ENCODE measurements around the gene LHB. TPM values are rescaled to one million over a fixed set of nuclear protein-coding genes. Genes with fewer than 3 reads are reported as not detected.

The LHB gene
- total RNA-seq, 2 experiments from 2014 or later: not detected

GRCh38 chr19:48991873-48992580 lies 24.9 kb downstream of the LHB start:
- DNase-seq (no peak), ATAC-seq (ENCODE audit: low read depth) (no peak)
- no peaks in the 10 kb centered on the region for H3K27me3 Mint-ChIP-seq
- peaks cover 18% of the 10 kb centered on the region for H3K36me3 Mint-ChIP-seq
- H3K4me3 Mint-ChIP-seq: peak overlapping the region; percentile 92
- H3K9me3 Mint-ChIP-seq: no peaks in the 10 kb centered on the region
- POLR2A ChIA-PET: interaction anchor here (0.6 to 2.8 kb wide), 5 partner anchors 8 to 32 kb away, joined by 3 to 21 read pairs (median 14); partner anchors contain the start of gene FTL
- H3K4me1 Mint-ChIP-seq: peaks cover 28% of the 10 kb centered on the region
- H3K27ac Mint-ChIP-seq: peak overlapping the region; percentile 98

- POLR2A ChIA-PET: no interaction called here
- Mint-ChIP-seq H3K4me3 (no peak overlapping the region), H3K36me3 (peaks cover 18% of the 10 kb centered on the region), H3K27ac (no peak overlapping the region), H3K27me3 (no peaks in the 10 kb centered on the region), H3K4me1 (peaks cover 27% of the 10 kb centered on the region), H3K9me3 (no peaks in the 10 kb centered on the region)
- DNase-seq: no peak
- ATAC-seq (ENCODE audit: low read depth): no peak
These were observed 25.8 kb downstream of the LHB start for GRCh38 chr19:48991011-48991609.

GRCh38 chr19:48990400-48990799 lies 26.5 kb downstream of the LHB start:
- POLR2A ChIA-PET: no interaction called here
- ATAC-seq (ENCODE audit: low read depth): no peak

GRCh38 chr19:48989701-48990291 lies 27.1 kb downstream of the LHB start:
- Mint-ChIP-seq H3K9me3 (no peaks in the 10 kb centered on the region), H3K36me3 (peaks cover 20% of the 10 kb centered on the region), H3K27ac (peak overlapping the region; percentile 17), H3K4me1 (peaks cover 20% of the 10 kb centered on the region), H3K27me3 (no peaks in the 10 kb centered on the region), H3K4me3 (no peak overlapping the region)
- ATAC-seq (ENCODE audit: low read depth) (no peak), DNase-seq (no peak)
- POLR2A ChIA-PET: no interaction called here

More at GRCh38 chr19:48990400-48990799, 26.5 kb downstream of the LHB start:
- Mint-ChIP-seq H3K9me3 (no peaks in the 10 kb centered on the region), H3K27me3 (no peaks in the 10 kb centered on the region), H3K4me3 (no peak overlapping the region), H3K27ac (peak overlapping the region; percentile 17), H3K4me1 (peaks cover 26% of the 10 kb centered on the region), H3K36me3 (peaks cover 19% of the 10 kb centered on the region)
- no peak for DNase-seq

- POLR2A ChIA-PET: no interaction called here
- no peak overlapping the region for H3K27ac Mint-ChIP-seq
- H3K9me3 Mint-ChIP-seq: no peaks in the 10 kb centered on the region
- H3K36me3 Mint-ChIP-seq: peaks cover 20% of the 10 kb centered on the region
- no peaks in the 10 kb centered on the region for H3K27me3 Mint-ChIP-seq
- peaks cover 16% of the 10 kb centered on the region for H3K4me1 Mint-ChIP-seq
- no peak for DNase-seq
- no peak for ATAC-seq (ENCODE audit: low read depth)
- H3K4me3 Mint-ChIP-seq: no peak overlapping the region
These were observed 28.0 kb downstream of the LHB start for GRCh38 chr19:48988860-48989259.

GRCh38 chr19:48988286-48988685 lies 28.6 kb downstream of the LHB start:
- no peaks in the 10 kb centered on the region for H3K27me3 Mint-ChIP-seq
- H3K36me3 Mint-ChIP-seq: peaks cover 20% of the 10 kb centered on the region
- H3K4me1 Mint-ChIP-seq: peaks cover 14% of the 10 kb centered on the region
- no peak for ATAC-seq (ENCODE audit: low read depth)
- POLR2A ChIA-PET: no interaction called here
- H3K4me3 Mint-ChIP-seq: no peak overlapping the region
- no peaks in the 10 kb centered on the region for H3K9me3 Mint-ChIP-seq
- H3K27ac Mint-ChIP-seq: no peak overlapping the region
- no peak for DNase-seq

- POLR2A ChIA-PET: no interaction called here
- ATAC-seq (ENCODE audit: low read depth): no peak
These were observed 29.6 kb downstream of the LHB start for GRCh38 chr19:48987323-48987722.

GRCh38 chr19:48986211-48986610 lies 30.7 kb downstream of the LHB start:
- Mint-ChIP-seq H3K4me1 (peaks cover 9% of the 10 kb centered on the region), H3K36me3 (peaks cover 24% of the 10 kb centered on the region), H3K4me3 (no peak overlapping the region), H3K27me3 (no peaks in the 10 kb centered on the region), H3K27ac (no peak overlapping the region), H3K9me3 (no peaks in the 10 kb centered on the region)
- no peak for ATAC-seq (ENCODE audit: low read depth)
- DNase-seq: no peak
- POLR2A ChIA-PET: no interaction called here

More at GRCh38 chr19:48987323-48987722, 29.6 kb downstream of the LHB start:
- Mint-ChIP-seq H3K4me3 (no peak overlapping the region), H3K27ac (peak overlapping the region; percentile 44), H3K36me3 (peaks cover 22% of the 10 kb centered on the region), H3K4me1 (peaks cover 13% of the 10 kb centered on the region), H3K27me3 (no peaks in the 10 kb centered on the region), H3K9me3 (no peaks in the 10 kb centered on the region)
- DNase-seq: no peak

- POLR2A ChIA-PET: no interaction called here
- H3K36me3 Mint-ChIP-seq: peaks cover 24% of the 10 kb centered on the region
These were observed 31.2 kb downstream of the LHB start for GRCh38 chr19:48985711-48986110.

DNA sequence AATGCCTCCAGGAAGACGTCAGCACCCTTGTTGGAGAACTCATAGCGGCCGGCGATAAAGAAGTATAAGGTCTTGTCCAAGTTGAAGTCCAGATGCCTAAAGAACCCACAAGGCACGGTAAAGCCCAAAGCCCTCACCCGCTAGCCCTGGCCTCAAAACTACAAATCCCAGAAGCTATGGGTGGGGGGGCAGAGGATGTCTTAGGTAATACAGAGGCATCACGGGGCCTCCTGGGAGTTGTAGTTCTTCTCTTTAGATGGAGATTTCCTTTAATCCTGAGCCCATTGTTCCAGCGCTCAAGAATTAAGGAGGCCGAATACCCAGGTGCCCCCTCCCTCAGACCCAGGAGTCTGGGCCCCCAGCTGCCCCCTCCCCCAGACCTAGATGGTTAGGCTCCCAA lies 34.6 kb downstream of the LHB start:
- H3K4me3 Mint-ChIP-seq: no peak overlapping the region
- no peak overlapping the region for H3K27ac Mint-ChIP-seq

More at GRCh38 chr19:48985711-48986110, 31.2 kb downstream of the LHB start:
- Mint-ChIP-seq H3K27me3 (no peaks in the 10 kb centered on the region), H3K4me3 (no peak overlapping the region), H3K4me1 (peaks cover 7% of the 10 kb centered on the region), H3K9me3 (no peaks in the 10 kb centered on the region), H3K27ac (no peak overlapping the region)
- DNase-seq: no peak
- no peak for ATAC-seq (ENCODE audit: low read depth)

GRCh38 chr19:48977061-48977460 lies 39.8 kb downstream of the LHB start:
- peaks cover 22% of the 10 kb centered on the region for H3K36me3 Mint-ChIP-seq
- H3K27ac Mint-ChIP-seq: no peak overlapping the region
- POLR2A ChIA-PET: interaction anchor here (0.8 to 5.1 kb wide), 2 partner anchors 16 to 196 kb away, joined by 4 to 21 read pairs; partner anchors contain the start of genes GYS1 and RUVBL2
- no peak overlapping the region for H3K4me3 Mint-ChIP-seq
- ATAC-seq (ENCODE audit: low read depth) (no peak), DNase-seq (no peak)
- H3K4me1 Mint-ChIP-seq: peaks cover 14% of the 10 kb centered on the region
- no peaks in the 10 kb centered on the region for H3K27me3 Mint-ChIP-seq
- no peaks in the 10 kb centered on the region for H3K9me3 Mint-ChIP-seq

More for the DNA sequence above, 34.6 kb downstream of the LHB start:
- POLR2A ChIA-PET: interaction anchor here (0.6 kb wide), 1 partner anchor 26 kb away, joined by 4 read pairs; no protein-coding TSS in a partner anchor
- H3K27me3 Mint-ChIP-seq: no peaks in the 10 kb centered on the region
- H3K4me1 Mint-ChIP-seq: peaks cover 10% of the 10 kb centered on the region
- H3K9me3 Mint-ChIP-seq: no peaks in the 10 kb centered on the region
- DNase-seq (no peak), ATAC-seq (ENCODE audit: low read depth) (no peak)
- H3K36me3 Mint-ChIP-seq: peaks cover 18% of the 10 kb centered on the region

GRCh38 chr19:48975947-48976847 lies 40.7 kb downstream of the LHB start:
- H3K4me1 Mint-ChIP-seq: peaks cover 14% of the 10 kb centered on the region
- no peak overlapping the region for H3K4me3 Mint-ChIP-seq
- DNase-seq (no peak), ATAC-seq (ENCODE audit: low read depth) (peak; percentile 54)
- no peaks in the 10 kb centered on the region for H3K9me3 Mint-ChIP-seq
- no peak overlapping the region for H3K27ac Mint-ChIP-seq
- peaks cover 21% of the 10 kb centered on the region for H3K36me3 Mint-ChIP-seq
- POLR2A ChIA-PET: interaction anchor here (0.9 to 5.1 kb wide), 2 partner anchors 10 to 17 kb away, joined by 5 to 21 read pairs; partner anchors contain the start of genes GYS1 and RUVBL2
- H3K27me3 Mint-ChIP-seq: no peaks in the 10 kb centered on the region

Data from activated naive CD8-positive, alpha-beta T cell treated with anti-CD3 and anti-CD28 coated beads, Interleukin-2, amount 10 ng/mL, durations not matched to agents 7 days and 5 days (primary cell).